OCI-LY7 (cell line): ENCODE measurements around the gene DDC. TPM values are rescaled to one million over a fixed set of nuclear protein-coding genes. Genes with fewer than 3 reads are reported as not detected.

Source experiments
- BruUV-seq: library from RNA; stranded (reverse); fragments of 400-500 nt; replicated peaks from 2 replicates; lab custom pipeline; 2021; lab: Mats Ljungman, UMichigan
- CTCF ChIA-PET: fragments of 300-600 bp; sonication (Branson Sonifier 250); formaldehyde crosslinking; loops from one replicate; lab custom pipeline; 2022; ENCODE audit warnings: antibody characterized with exemption; ENCODE audit not compliant: unreplicated experiment; lab: Charles Lee
- POLR2A ChIA-PET: fragments of 300-600 bp; sonication (Branson Sonifier 250); formaldehyde crosslinking; loops from one replicate; lab custom pipeline; 2022; ENCODE audit warnings: antibody characterized with exemption; lab: Charles Lee
- DNase-seq: peaks from one replicate; pipeline ENCODE4 v3.0.0-alpha.2; 2015; ENCODE audit warnings: low spot score
- H2AFZ ChIP-seq: fragments of 200-600 bp; sonication (generic), shearing (Covaris generic); 2 replicates; pipeline ENCODE4 v1.6.1; 2014; ENCODE audit warnings: mild to moderate bottlenecking, antibody characterized with exemption, low read length, moderate library complexity
- H3K27ac ChIP-seq: fragments of 200-600 bp; sonication (generic); 2 replicates; pipeline ENCODE4 v1.5.1; 2014; ENCODE audit warnings: mixed run types, low read depth, mild to moderate bottlenecking, moderate library complexity, low read length, inconsistent platforms; ENCODE audit not compliant: poor library complexity, severe bottlenecking
- H3K36me3 ChIP-seq: fragments of 200-600 bp; sonication (generic); 2 replicates; pipeline ENCODE4 v1.6.1; 2014; ENCODE audit warnings: mild to moderate bottlenecking, antibody characterized with exemption, low read length, moderate library complexity, mixed read lengths; ENCODE audit not compliant: insufficient read depth
- H3K4me1 ChIP-seq: fragments of 200-600 bp; sonication (generic); 2 replicates; pipeline ENCODE4 v1.5.1; 2014; ENCODE audit warnings: mild to moderate bottlenecking, low read length; ENCODE audit not compliant: insufficient read depth, poor library complexity, severe bottlenecking
- H3K4me2 ChIP-seq: fragments of 200-600 bp; sonication (generic); 2 replicates; pipeline ENCODE4 v1.6.1; 2014; ENCODE audit warnings: mild to moderate bottlenecking, low read length
- H3K4me3 ChIP-seq: fragments of 200-600 bp; sonication (generic); 2 replicates; pipeline ENCODE4 v1.5.1; 2014; ENCODE audit warnings: mild to moderate bottlenecking, low read depth, low read length; ENCODE audit not compliant: poor library complexity, severe bottlenecking
- H3K79me2 ChIP-seq: fragments of 200-600 bp; sonication (generic); 2 replicates; pipeline ENCODE4 v1.6.1; 2016; ENCODE audit warnings: low read depth, mild to moderate bottlenecking, low read length, moderate library complexity, mixed read lengths; ENCODE audit not compliant: insufficient read depth
- H3K9me2 ChIP-seq: fragments of 200-600 bp; sonication (generic); 2 replicates; pipeline ENCODE4 v1.6.1; 2016; ENCODE audit warnings: mild to moderate bottlenecking, low read length, mixed read lengths; ENCODE audit not compliant: insufficient read depth
- H3K9me3 ChIP-seq: fragments of 200-600 bp; sonication (generic); 2 replicates; pipeline ENCODE4 v1.6.1; 2014; ENCODE audit warnings: mild to moderate bottlenecking, mixed run types, low read length, mixed read lengths
- H4K20me1 ChIP-seq: fragments of 200-600 bp; sonication (generic); 2 replicates; pipeline ENCODE4 v1.6.1; 2014; ENCODE audit warnings: mild to moderate bottlenecking, antibody characterized with exemption, low read length, moderate library complexity, mixed read lengths; ENCODE audit not compliant: insufficient read depth
- EZH2phosphoT487 ChIP-seq: fragments of 200-600 bp; sonication (generic); IDR thresholded peaks from 2 replicates; pipeline ENCODE4 v1.6.1; 2018; ENCODE audit warnings: low read depth, borderline replicate concordance, mild to moderate bottlenecking, mixed run types, antibody characterized with exemption, low read length, moderate library complexity, mixed read lengths
- intact Hi-C: fragments of 100-400 bp; cut with micrococcal nuclease; formaldehyde crosslinking; loops from one replicate; pipeline ENCODE4 v1.10.0; 2022; ENCODE audit not compliant: unreplicated experiment
- total RNA-seq, 2 experiments: library from RNA; depleted of rRNA in 1 of 2; stranded (reverse); fragments of >200 nt in 1 of 2; shearing (Covaris generic) in 1 of 2; gene quantifications; 2 replicates each; pipeline ENCODE4 v1.2.3, GENCODE V29; 2014 to 2022
- TF ChIP-seq, protein P1 (sequence below): fragments of 200-600 bp; sonication (generic); conservative IDR thresholded peaks from 2 replicates; pipeline ENCODE4 v1.5.1; 2014; ENCODE audit warnings: mild to moderate bottlenecking, antibody characterized with exemption, low read length, moderate library complexity, mixed read lengths

The DDC gene
- total RNA-seq, 2 experiments from 2014 or later, result not detected

DNA sequence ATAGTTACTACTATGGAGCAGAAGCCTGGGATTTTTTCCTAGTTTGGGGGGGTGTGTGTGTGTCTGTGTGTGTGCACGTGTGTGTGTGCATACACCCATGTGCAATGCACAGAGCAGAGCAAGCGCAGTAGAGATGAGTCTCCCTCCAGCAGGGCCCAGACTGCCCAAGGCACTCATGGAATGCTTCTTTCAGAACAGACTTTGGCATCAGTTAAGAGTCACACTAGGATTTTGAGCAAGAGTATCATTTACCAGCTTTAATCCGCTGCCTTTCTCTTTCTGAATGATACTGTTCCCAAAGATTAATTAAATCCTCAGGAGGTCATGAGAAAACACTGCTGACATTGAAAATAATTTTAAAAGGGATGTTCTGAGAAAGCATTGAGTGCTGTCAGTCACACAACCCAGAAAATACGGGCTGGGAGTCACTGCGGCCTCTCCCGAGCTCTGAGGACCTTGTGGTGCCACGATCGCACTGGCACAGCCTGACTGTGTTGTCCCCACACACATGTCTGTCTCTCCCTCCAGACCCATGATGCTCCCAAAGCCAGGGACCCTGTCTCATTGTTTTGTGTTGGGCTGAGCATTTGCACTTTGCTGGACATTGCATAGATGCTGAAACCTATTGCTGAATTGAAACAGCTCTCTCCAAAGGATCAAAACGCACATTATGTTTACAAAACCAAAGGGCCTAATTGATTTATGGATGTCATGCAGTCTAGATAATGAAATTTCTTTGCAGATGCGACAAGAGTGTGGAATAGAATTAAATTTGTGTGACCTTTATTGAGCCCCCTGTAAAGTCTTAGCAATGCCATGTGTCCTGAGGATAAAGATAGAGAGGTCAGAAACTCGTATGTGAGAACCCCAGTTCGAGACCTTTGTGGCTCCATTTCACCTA lies 60.3 kb downstream of the DDC start:
- Histone ChIP-seq H3K4me1 (no peaks in the 10 kb centered on the region), H3K27ac (no peak overlapping the region), H2AFZ (no peak overlapping the region), H4K20me1 (no peaks in the 10 kb centered on the region), H3K4me2 (no peak overlapping the region), H3K4me3 (no peak overlapping the region), H3K36me3 (no peaks in the 10 kb centered on the region), H3K79me2 (no peaks in the 10 kb centered on the region), H3K9me2 (no peaks in the 10 kb centered on the region), H3K9me3 (no peaks in the 10 kb centered on the region)
- POLR2A ChIA-PET, result no interaction called here
- no peak for DNase-seq
- intact Hi-C loops, result no loop called here
- CTCF ChIA-PET, result interaction anchor here (0.7 kb wide), 1 partner anchor 191 kb away, joined by 3 read pairs; no protein-coding TSS in a partner anchor
- BruUV-seq, result no TSS peak
- TF ChIP-seq, protein P1, sequence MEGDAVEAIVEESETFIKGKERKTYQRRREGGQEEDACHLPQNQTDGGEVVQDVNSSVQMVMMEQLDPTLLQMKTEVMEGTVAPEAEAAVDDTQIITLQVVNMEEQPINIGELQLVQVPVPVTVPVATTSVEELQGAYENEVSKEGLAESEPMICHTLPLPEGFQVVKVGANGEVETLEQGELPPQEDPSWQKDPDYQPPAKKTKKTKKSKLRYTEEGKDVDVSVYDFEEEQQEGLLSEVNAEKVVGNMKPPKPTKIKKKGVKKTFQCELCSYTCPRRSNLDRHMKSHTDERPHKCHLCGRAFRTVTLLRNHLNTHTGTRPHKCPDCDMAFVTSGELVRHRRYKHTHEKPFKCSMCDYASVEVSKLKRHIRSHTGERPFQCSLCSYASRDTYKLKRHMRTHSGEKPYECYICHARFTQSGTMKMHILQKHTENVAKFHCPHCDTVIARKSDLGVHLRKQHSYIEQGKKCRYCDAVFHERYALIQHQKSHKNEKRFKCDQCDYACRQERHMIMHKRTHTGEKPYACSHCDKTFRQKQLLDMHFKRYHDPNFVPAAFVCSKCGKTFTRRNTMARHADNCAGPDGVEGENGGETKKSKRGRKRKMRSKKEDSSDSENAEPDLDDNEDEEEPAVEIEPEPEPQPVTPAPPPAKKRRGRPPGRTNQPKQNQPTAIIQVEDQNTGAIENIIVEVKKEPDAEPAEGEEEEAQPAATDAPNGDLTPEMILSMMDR, result no peak
- TF ChIP-seq EZH2phosphoT487, result no peak

DNA sequence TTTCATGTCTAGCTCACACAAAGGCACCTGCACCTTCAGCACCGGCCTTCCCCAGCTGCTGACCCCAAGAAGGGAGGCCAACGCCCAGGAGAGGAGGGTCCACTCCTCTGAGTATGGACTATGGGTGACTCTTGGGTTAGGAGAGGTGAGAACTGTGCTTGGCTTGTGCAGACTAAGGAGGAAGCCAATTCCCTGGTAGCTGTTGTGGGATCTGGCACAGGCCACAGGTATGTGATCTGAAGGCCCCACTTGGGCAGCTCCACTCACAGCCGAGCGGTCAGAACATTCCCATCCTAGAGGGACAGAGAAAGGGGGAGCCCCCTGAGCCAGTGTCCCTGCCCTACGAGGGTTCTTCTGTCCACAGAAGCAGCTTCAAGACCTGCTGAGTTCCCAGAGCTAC lies 62.3 kb downstream of the DDC start:
- TF ChIP-seq, protein P1, result no peak
- no peak for TF ChIP-seq EZH2phosphoT487
- no peaks in the 10 kb centered on the region for H3K9me3 ChIP-seq
- no peak for DNase-seq
- H3K4me3 ChIP-seq, result no peak overlapping the region
- no peak overlapping the region for H2AFZ ChIP-seq
- H3K36me3 ChIP-seq, result no peaks in the 10 kb centered on the region
- H3K27ac ChIP-seq, result no peak overlapping the region
- no peaks in the 10 kb centered on the region for H4K20me1 ChIP-seq
- H3K4me2 ChIP-seq, result no peak overlapping the region
- intact Hi-C loops, result no loop called here
- ChIA-PET CTCF (interaction anchor here (0.6 kb wide), 1 partner anchor 503 kb away, joined by 3 read pairs; no protein-coding TSS in a partner anchor), POLR2A (interaction anchor here (0.6 to 0.7 kb wide), 2 partner anchors 468 to 556 kb away, joined by 3 read pairs; no protein-coding TSS in a partner anchor)
- no peaks in the 10 kb centered on the region for H3K4me1 ChIP-seq
- H3K9me2 ChIP-seq, result no peaks in the 10 kb centered on the region
- no TSS peak for BruUV-seq
- no peaks in the 10 kb centered on the region for H3K79me2 ChIP-seq
